HG02852 (cell line): ENCODE results near the gene ZSCAN5A.
"Not testable (repeated sequence)": the region's sequence is repeated elsewhere in the genome, so short reads cannot be mapped to it uniquely, and the experiment has no call there.

Experiments used
- ATAC-seq: cut with Tn5 transposase; IDR thresholded peaks from one replicate; pipeline ENCODE4 v1.9.1; 2021; ENCODE audit warnings: mild to moderate bottlenecking, moderate library complexity; ENCODE audit not compliant: unreplicated experiment

The ZSCAN5A gene

GRCh38 chr19:56315077-56315828, 614 bp upstream of the ZSCAN5A start:
- ATAC-seq, result peak; percentile 70

- ATAC-seq, result no peak
Observed at GRCh38 chr19:56314018-56314380, 640 bp downstream of the ZSCAN5A start.

- ATAC-seq, result no peak
Observed at GRCh38 chr19:56312787-56313657, 1.6 kb downstream of the ZSCAN5A start.

GRCh38 chr19:56312342-56312741, 2.3 kb downstream of the ZSCAN5A start:
- ATAC-seq, result no peak

- ATAC-seq, result no peak
Observed at GRCh38 chr19:56310462-56310861, 4.2 kb downstream of the ZSCAN5A start.

GRCh38 chr19:56309511-56310185, 5.0 kb downstream of the ZSCAN5A start:
- no peak for ATAC-seq

GRCh38 chr19:56308792-56309191, 5.8 kb downstream of the ZSCAN5A start:
- no peak for ATAC-seq

GRCh38 chr19:56307062-56307461, 7.6 kb downstream of the ZSCAN5A start:
- ATAC-seq, result not testable (repeated sequence)

GRCh38 chr19:56306016-56306415, 8.6 kb downstream of the ZSCAN5A start:
- no peak for ATAC-seq

GRCh38 chr19:56304243-56304642, 10.4 kb downstream of the ZSCAN5A start:
- ATAC-seq, result no peak

GRCh38 chr19:56301886-56302620, 12.6 kb downstream of the ZSCAN5A start:
- ATAC-seq, result no peak

- ATAC-seq, result no peak
Observed at GRCh38 chr19:56301155-56301554, 13.5 kb downstream of the ZSCAN5A start.

- no peak for ATAC-seq
Observed at GRCh38 chr19:56299688-56300087, 15.0 kb downstream of the ZSCAN5A start.

GRCh38 chr19:56297010-56297409, 17.6 kb downstream of the ZSCAN5A start:
- ATAC-seq, result no peak

- ATAC-seq, result no peak
Observed at GRCh38 chr19:56295531-56296455, 18.8 kb downstream of the ZSCAN5A start.

- no peak for ATAC-seq
Observed at GRCh38 chr19:56294549-56294948, 20.1 kb downstream of the ZSCAN5A start.

- ATAC-seq, result no peak
Observed at GRCh38 chr19:56291867-56292266, 22.8 kb downstream of the ZSCAN5A start.

GRCh38 chr19:56290104-56290503, 24.5 kb downstream of the ZSCAN5A start:
- ATAC-seq, result no peak

GRCh38 chr19:56284746-56285145, 29.9 kb downstream of the ZSCAN5A start:
- no peak for ATAC-seq

- ATAC-seq, result no peak
Observed at GRCh38 chr19:56282809-56283208, 31.8 kb downstream of the ZSCAN5A start.
